Lung microvascular endothelial cell (primary cell): ENCODE measurements around the gene ZNF543. TPM values are rescaled to one million over a fixed set of nuclear protein-coding genes. Genes with fewer than 3 reads are reported as not detected.
A peak's percentile ranks its signal among the peaks of the same experiment; 100 is the strongest.
"Not testable (repeated sequence)": the region's sequence is repeated elsewhere in the genome, so short reads cannot be mapped to it uniquely, and the experiment has no call there.

Experiments used
- DNase-seq, 2 donors: peaks; one replicate each; pipeline versions ENCODE4 v3.0.0 to v3.0.0-alpha.2; 2010; ENCODE audit warnings: low read depth in 2 of 2
- total RNA-seq: library from RNA; depleted of rRNA; stranded (reverse); fragments of >200 nt; gene quantifications from 2 replicates; pipeline ENCODE4 v1.2.1, GENCODE V29; 2014

The ZNF543 gene
- total RNA-seq, 1 donor from 2014 or later = 9.3 TPM

- DNase-seq = no peak
Observed at GRCh38 chr19:57321116-57321515, 844 bp downstream of the ZNF543 start.

- DNase-seq = no peak
Observed at GRCh38 chr19:57321751-57322150, 1.5 kb downstream of the ZNF543 start.

GRCh38 chr19:57324992-57325391 lies 4.7 kb downstream of the ZNF543 start:
- DNase-seq = no peak

DNA sequence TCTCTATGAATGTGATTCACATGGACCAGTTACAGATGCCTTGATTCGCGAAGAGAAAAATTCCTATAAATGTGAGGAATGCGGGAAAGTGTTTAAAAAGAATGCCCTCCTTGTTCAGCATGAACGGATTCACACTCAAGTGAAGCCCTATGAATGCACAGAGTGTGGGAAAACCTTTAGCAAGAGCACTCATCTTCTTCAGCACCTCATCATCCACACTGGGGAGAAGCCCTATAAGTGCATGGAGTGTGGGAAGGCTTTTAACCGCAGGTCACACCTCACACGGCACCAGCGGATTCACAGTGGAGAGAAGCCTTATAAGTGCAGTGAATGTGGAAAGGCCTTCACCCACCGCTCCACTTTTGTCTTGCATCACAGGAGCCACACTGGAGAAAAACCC lies 7.7 kb downstream of the ZNF543 start:
- no peak for DNase-seq

GRCh38 chr19:57334191-57334590 lies 13.9 kb downstream of the ZNF543 start:
- DNase-seq = no peak

DNA sequence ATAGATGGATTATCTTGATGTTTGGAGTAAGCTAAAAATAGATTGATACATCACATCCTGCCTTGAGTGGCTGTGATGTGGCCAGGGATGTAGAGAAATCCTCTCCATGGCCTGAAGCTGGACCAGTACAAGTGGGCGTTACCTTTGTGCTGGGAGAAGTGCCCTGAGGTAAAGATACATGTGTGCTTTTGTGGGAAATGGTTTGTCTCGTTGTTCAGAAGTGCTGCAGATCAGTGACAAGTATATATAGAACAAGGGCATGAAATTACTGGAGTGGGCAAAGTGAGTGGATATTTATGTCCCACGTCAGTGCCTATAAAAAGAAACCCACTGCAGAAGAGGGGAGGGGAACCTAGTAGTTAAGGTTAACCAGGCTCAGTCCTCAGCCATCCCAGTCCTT lies 18.6 kb downstream of the ZNF543 start:
- DNase-seq = peak in 1 of 2 donors; percentile 7

GRCh38 chr19:57342582-57342981 lies 22.3 kb downstream of the ZNF543 start:
- no peak for DNase-seq

GRCh38 chr19:57348136-57348535 lies 27.9 kb downstream of the ZNF543 start:
- no peak for DNase-seq

- DNase-seq = peak; percentile 95 to 96
Observed at GRCh38 chr19:57350877-57351805, 30.9 kb downstream of the ZNF543 start, which contains the start of gene ZNF304. Gene ZNF304 (plus strand): TSS chr19:57351271. CDS start chr19:57351665, 394 bp downstream.

DNA sequence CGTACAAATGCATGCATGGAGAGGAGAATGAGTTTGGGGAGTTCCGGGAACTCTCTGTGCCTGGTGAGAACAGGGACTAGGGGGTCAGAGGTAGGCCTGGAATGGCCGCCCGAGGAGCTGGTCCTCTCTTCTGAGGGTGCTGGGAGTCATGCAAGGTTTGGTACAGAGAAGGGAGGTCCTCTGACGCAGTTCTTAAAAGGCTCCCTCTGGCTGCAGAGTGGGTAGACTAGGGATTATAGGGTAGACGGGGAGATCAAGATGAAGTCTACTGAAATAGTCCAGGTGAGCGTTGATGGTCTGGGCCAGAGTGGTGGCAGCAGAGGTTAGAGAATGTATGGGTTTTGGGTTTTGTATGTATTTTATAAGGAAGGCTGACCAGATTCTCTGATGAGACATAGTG lies 31.6 kb downstream of the ZNF543 start:
- peak in 1 of 2 donors; percentile 5 for DNase-seq

DNA sequence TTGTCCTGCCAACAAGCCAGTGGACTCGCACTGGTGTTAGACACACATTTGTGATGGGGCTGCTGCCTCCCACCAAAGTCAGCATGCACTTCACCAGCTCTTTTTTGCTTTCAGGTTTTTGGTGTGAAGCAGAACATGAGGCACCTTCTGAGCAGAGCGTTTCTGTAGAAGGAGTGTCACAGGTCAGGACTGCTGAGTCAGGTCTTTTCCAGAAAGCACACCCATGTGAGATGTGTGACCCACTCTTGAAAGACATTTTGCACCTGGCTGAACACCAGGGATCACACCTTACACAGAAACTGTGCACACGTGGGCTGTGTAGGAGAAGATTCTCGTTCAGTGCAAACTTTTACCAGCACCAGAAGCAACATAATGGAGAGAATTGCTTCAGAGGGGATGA lies 35.6 kb downstream of the ZNF543 start:
- no peak for DNase-seq

- no peak for DNase-seq
Observed at GRCh38 chr19:57357406-57357805, 37.1 kb downstream of the ZNF543 start.

DNA sequence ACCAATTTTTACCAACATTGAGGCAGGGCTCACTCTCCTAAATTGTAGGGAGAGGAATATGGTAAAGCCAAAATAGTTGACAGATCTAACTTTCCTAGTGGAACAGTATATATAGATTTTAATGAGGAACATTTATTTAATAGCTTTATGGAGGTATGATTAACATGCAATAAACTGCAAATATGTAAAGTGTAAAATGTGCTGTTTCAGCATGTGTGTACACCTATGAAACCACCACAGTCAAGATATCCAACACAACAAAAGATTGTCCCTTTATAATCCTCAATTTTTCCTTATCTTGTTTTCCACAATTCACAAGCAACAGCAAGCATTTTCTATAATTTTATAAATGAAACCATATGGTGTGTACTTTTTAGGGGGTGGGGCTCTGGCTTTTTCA lies 39.0 kb downstream of the ZNF543 start:
- no peak for DNase-seq

DNA sequence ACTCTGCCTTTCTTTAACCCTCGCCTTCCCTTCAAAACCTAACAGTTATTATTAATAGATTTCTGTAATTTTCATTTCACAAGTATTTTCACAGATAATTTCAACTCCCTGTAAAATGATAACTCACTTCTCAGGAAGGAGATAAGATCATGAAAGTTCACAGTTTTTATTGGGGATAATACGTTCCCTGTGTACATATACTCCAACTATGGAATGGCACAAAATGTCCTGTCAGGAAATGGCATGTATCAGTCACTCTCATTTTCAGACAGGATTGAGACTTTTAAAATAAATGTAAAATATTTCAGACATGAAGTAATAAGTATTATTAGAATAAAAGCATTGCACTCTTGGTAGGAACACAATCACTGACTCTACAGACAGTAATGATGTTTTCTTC lies 42.1 kb downstream of the ZNF543 start:
- DNase-seq = no peak

DNA sequence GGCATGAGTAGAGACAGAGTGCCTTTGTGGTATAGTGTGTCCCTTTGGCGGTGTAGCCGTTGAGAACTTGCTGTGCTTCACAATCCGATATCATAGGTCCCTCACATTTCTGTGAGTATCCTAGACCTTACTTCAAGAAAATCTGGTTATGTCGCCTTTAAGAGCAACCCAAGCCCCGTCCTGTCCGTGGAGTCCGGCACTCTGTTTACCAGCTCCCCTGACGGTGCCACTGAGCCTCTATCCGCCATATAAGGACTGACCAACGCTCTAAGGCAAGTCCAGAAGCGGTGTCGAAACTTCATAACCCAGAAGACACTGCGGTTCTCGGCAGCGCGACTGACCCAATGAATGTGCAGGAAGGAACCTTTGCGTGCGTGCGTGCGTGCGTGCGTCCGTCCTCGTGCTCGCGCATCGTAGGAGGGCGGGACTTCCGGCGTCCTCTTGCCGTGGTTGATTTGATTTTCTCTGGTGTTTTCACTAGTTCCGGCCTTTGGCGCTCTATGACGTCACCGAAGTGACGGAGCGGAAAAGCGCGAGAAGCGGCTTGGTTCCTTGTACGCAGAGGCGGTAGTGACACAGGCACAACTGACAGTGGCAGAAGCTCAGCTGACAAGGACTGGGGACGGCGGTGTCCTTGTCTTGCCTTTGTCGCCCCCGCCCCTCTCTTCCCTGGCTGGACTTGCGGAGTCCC lies 42.9 kb downstream of the ZNF543 start, which contains the start of the genes TRAPPC2B and ZNF547:
Gene TRAPPC2B (plus strand): TSS at position 555 of the 691 bp plus-strand sequence. CDS start 1,283 bp downstream, outside the sequence.
Gene ZNF547 (plus strand): TSS at position 555 of the 691 bp plus-strand sequence. CDS start 5,005 bp downstream, outside the sequence.
- DNase-seq = peak; percentile 100

GRCh38 chr19:57363688-57364181 lies 43.5 kb downstream of the ZNF543 start:
- DNase-seq = peak; percentile 16 to 33

GRCh38 chr19:57366776-57367175 lies 46.5 kb downstream of the ZNF543 start:
- no peak for DNase-seq

- no peak for DNase-seq
Observed at GRCh38 chr19:57374179-57374578, 53.9 kb downstream of the ZNF543 start.

GRCh38 chr19:57374647-57375046 lies 54.4 kb downstream of the ZNF543 start:
- DNase-seq = not testable (repeated sequence)

- no peak for DNase-seq
Observed at GRCh38 chr19:57376151-57376550, 55.9 kb downstream of the ZNF543 start.

- no peak for DNase-seq
Observed at GRCh38 chr19:57377498-57378146, 57.4 kb downstream of the ZNF543 start.
